Measurements from ENCODE around the gene KRT80.

The KRT80 gene

GRCh38 chr12:52157566-52158150 is 34.2 kb downstream of the KRT80 start:
- TF ChIP-seq CTCF (IDR thresholded peaks at IDR 0.05): no peak
- no peak overlapping the region for H3K4me3 ChIP-seq
- no peak overlapping the region for H3K27ac ChIP-seq
- DNase-seq (ENCODE audit: low spot score): no peak

GRCh38 chr12:52156757-52157565 is 34.9 kb downstream of the KRT80 start:
- Histone ChIP-seq H3K27ac (peak overlapping the region in 1 of 2 donors; percentile 7), H3K4me3 (no peak overlapping the region)
- DNase-seq (ENCODE audit: low spot score): no peak
- TF ChIP-seq CTCF (IDR thresholded peaks at IDR 0.05): peak; percentile 94

DNA sequence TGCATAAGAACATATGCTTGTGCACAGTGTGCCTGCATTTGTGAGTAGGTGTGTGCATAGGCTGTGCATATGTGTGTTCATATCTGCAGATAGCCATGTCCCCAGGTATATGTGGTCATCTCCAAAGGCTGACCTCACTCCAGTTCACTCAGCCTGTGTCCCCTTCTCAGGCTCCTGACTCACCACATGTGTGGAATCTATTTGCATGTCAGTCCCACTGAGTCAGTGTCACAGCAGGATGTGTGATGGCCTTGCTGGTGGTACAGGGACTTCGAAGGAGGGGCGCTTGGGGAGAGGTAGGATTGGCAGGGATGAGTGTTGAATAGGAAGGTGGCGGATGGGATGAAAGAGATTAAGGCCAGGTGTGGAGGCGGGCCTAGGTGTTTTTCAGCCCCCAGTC is 35.5 kb downstream of the KRT80 start:
- Histone ChIP-seq H3K4me3 (no peak overlapping the region), H3K27ac (no peak overlapping the region)
- TF ChIP-seq CTCF (IDR thresholded peaks at IDR 0.05): no peak
- DNase-seq (ENCODE audit: low spot score): no peak

GRCh38 chr12:52155048-52155868 is 36.6 kb downstream of the KRT80 start:
- no peak overlapping the region for H3K4me3 ChIP-seq
- no peak overlapping the region for H3K27ac ChIP-seq
- TF ChIP-seq CTCF (IDR thresholded peaks at IDR 0.05): no peak
- no peak for DNase-seq (ENCODE audit: low spot score)

GRCh38 chr12:52152905-52153317 is 38.9 kb downstream of the KRT80 start:
- peak; percentile 71 for DNase-seq (ENCODE audit: low spot score)
- no peak overlapping the region for H3K4me3 ChIP-seq
- no peak overlapping the region for H3K27ac ChIP-seq
- no peak for TF ChIP-seq CTCF (IDR thresholded peaks at IDR 0.05)

GRCh38 chr12:52151837-52152783 is 39.7 kb downstream of the KRT80 start:
- peak overlapping the region; percentile 40 to 91 for H3K27ac ChIP-seq
- H3K4me3 ChIP-seq: peak overlapping the region; percentile 72
- peak; percentile 96 for TF ChIP-seq CTCF (IDR thresholded peaks at IDR 0.05)
- DNase-seq (ENCODE audit: low spot score): peak; percentile 80

Data from coronary artery (tissue), 2 donors.